NCI-H510A (cell line): ENCODE results near the gene LPAR3.
"Not testable (repeated sequence)": the region's sequence is repeated elsewhere in the genome, so short reads cannot be mapped to it uniquely, and the experiment has no call there.

Experiments used
- DNase-seq: peaks from one replicate; lab custom pipeline; 2025; lab: John Stamatoyannopoulos, UW

Gene LPAR3, protein sequence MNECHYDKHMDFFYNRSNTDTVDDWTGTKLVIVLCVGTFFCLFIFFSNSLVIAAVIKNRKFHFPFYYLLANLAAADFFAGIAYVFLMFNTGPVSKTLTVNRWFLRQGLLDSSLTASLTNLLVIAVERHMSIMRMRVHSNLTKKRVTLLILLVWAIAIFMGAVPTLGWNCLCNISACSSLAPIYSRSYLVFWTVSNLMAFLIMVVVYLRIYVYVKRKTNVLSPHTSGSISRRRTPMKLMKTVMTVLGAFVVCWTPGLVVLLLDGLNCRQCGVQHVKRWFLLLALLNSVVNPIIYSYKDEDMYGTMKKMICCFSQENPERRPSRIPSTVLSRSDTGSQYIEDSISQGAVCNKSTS

GRCh38 chr1:84892705-84893618 is at the start of gene LPAR3:
TSS of gene LPAR3 (minus strand) at chr1:84893206. CDS start at chr1:84866120, 27,086 bp downstream.
- DNase-seq: peak; percentile 52

DNA sequence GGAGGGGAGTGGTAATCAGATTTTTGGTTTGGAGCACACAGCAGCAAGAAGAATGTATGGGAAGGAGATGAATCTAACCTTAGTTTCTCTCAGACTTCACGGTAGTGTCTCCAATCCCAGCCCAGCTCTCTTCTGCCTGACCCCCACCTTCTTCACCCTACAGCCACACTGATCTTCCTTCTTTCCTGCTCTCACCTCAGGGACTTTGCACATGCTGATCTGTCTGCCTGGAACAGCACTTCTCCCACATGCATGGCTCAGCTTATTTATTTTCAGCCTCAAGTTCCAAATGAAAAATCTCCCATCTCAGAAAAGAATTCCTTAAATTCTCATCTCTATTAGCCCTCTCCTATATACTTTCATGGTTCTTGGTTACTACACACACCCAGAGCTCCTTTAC is 48.8 kb upstream of the LPAR3 start:
- DNase-seq: no peak

- DNase-seq: no peak
Measured at GRCh38 chr1:84940481-84940880, 47.5 kb upstream of the LPAR3 start.

- no peak for DNase-seq
Measured at GRCh38 chr1:84939761-84940160, 46.8 kb upstream of the LPAR3 start.

GRCh38 chr1:84939151-84939550 is 46.1 kb upstream of the LPAR3 start:
- DNase-seq: no peak

GRCh38 chr1:84936116-84936810 is 43.3 kb upstream of the LPAR3 start:
- DNase-seq: peak; percentile 14

DNA sequence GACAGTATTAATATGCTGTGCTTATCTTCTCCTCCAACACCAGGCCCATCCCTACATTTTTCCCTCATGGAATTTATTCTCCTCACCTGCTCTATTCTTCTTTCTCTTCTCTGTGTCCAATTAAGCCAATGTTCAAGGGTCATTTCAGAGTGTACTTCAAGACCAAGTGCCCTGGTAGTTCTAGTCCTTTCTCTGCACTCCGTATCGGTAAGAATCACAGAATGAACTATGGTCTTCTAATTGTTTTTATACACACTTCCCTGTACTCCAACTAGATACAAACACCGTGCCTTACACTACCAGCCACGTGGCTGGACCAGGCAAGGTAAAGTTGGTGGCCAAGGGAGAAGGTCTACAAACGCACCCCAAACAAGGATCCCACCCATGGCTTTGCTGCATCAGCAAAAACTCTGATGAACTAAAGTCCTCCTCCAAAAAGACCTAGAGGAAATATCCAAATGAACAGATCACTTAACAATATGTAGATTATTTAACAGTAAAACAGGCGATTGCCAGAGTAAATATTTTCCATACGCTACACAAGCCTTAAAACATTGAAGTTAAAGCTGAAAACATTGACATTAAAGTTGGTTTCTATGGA is 40.1 kb upstream of the LPAR3 start:
- DNase-seq: no peak

DNA sequence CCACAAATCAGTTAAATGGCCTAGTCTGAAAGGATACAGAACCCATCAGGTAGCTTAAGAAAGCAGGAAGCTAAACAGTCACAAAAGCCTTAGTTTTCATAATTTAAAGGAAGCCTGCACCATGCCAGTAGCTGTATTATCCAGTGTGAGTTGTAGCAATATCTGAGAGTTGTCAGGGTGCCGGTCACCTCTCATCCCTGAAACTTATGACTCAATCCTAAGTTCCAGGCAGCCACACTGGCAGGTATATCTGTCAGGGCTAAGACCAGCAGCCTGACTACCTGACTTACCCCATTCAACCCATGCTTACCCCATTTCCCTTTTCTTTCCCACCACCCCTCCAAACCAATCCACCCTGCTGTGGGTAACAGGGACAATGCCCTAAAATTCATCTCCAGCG is 37.8 kb upstream of the LPAR3 start:
- no peak for DNase-seq

GRCh38 chr1:84930329-84930728 is 37.3 kb upstream of the LPAR3 start:
- no peak for DNase-seq

- DNase-seq: no peak
Measured at GRCh38 chr1:84929581-84929980, 36.6 kb upstream of the LPAR3 start.

GRCh38 chr1:84928979-84929378 is 36.0 kb upstream of the LPAR3 start:
- no peak for DNase-seq

GRCh38 chr1:84923317-84923716 is 30.3 kb upstream of the LPAR3 start:
- no peak for DNase-seq

DNA sequence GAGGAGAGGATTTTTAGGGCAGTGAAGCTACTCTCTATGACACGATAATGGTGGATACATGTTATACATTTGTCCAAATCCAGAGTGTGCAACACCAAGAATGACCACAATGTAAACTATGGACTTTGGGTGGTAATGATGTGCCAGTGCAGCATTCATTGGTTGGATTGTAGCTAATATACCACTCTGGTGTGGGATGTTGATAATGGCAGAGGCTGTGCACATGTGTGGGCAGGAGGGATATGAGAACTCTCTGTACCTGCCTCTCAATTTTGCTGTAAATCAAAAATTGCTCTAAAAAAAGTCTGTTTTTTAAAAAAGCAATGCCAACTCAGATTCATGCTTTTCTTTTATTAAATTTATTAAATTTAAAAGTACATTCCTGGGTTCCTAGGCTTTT is 27.2 kb upstream of the LPAR3 start:
- DNase-seq: no peak

DNA sequence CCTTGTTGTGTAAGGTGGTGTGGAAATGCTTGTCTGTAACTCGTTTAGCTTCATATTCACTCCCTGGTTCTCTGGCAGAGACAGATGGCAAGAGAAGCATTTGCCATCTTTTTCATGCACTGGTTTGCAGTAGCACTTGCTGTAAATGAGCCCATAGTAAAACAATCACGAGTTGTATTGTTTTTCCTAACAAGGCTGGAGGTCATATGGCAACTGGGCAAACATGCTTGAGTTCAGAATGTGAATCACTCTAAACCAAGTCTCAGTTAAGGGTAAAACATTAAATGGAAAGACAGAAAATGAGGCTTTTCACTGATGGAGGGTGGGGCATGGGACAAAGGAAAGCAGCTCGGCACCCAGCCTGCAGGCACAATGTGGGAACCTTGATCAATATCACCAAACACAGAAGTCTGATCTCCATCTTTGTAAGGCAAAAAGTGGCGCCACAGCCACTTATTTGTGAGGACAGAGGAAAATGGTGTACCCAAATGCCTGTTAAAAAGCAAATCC is 26.5 kb upstream of the LPAR3 start:
- DNase-seq: no peak

DNA sequence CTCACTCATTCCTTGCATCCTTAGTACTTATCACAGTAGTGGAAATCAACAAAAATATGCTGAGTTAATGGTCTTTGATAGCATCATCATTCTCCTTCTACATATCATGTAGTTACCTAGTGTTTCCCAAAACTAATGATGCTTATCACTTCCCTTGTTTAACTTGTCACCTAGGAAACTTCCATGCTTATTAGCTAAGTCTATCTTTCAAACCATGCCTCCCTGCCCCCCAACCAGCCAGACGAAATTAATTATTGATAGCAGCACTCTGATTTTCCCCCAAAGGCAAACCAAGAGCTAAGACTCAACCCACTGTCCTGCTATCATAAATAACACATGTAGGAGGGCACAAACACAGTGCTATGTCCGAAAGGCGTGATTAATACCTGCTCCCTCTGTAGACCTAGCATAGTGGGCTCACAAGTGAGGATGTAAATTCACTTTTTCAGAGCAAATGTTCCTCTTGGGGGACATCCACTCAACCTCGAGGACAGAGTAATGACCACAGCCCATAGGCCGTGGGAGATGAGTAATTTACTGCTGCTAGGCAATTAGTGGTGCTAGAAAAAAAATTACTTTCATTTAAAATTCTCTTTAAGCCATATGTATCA is 25.8 kb upstream of the LPAR3 start:
- DNase-seq: no peak

DNA sequence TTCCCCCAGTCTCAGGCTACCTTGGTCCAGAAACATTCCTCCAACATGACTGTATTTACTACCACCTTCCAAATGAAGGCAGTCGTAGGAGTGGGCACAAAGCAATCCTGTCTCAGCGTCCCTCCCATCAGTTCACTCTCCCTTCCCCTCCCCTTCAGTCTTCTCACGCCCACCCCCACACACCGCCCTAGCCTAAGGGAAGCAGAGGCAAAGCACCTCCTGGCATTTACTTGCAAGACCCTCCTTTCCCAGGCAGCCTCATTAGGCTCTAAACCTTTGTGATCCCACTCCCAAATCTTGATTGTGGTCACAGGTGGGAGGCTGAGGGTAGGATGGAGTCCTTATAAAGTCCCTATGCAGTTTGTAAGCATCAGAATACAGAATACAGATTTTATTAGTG is 23.9 kb upstream of the LPAR3 start:
- DNase-seq: no peak

DNA sequence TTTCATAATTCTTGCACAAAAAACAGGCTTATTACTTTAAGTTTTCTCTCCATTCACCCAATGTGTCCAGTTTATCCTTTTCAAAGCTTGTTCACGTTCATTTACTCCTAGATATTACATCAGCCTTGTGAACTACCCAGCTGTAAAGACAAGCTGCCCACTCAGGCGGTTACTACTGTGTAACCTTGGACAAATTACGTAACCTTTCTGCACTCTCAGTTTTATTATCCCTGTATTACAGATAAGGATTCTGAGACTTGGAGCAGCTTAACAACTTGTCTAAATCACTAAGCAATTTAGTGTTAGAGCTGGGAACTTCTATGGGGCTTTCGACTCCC is 20.5 kb upstream of the LPAR3 start:
- peak; percentile 19 for DNase-seq

DNA sequence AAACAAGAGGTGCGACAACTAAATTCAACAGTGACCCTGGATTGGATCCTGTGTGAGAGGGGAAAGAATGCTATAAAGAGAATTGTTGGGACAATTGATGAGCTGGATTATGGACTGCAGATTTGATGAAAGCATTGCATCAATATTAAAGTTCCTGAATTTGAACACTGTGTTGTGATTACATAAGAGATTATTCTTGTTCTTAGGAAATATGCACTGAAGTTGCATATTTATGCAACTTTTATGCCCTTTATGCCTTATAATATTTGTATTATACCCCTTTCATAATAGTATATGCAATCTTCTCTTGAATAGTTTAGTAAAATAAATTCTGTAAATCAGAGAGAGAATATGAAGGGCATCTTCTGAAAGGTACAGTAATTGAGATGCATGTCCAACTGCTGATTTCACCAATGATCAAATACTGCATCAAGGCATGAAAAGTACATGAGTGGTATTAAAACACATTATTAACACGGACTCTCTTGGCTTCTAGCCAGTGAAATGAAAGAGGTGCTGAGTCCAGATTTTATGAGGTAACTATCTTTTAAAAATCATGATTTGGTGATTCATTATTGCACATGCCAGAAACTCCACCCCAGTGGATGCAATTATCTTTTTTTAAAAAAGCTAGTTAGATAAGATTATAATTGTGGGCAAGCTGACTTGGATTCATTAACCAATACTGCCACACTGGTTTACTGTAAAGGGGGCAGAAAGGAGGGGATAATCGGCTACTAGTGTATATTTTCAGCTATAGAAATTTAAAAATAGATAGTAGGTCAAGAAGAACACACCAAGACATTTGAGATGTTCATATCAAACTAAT is 19.9 kb upstream of the LPAR3 start:
- no peak for DNase-seq

DNA sequence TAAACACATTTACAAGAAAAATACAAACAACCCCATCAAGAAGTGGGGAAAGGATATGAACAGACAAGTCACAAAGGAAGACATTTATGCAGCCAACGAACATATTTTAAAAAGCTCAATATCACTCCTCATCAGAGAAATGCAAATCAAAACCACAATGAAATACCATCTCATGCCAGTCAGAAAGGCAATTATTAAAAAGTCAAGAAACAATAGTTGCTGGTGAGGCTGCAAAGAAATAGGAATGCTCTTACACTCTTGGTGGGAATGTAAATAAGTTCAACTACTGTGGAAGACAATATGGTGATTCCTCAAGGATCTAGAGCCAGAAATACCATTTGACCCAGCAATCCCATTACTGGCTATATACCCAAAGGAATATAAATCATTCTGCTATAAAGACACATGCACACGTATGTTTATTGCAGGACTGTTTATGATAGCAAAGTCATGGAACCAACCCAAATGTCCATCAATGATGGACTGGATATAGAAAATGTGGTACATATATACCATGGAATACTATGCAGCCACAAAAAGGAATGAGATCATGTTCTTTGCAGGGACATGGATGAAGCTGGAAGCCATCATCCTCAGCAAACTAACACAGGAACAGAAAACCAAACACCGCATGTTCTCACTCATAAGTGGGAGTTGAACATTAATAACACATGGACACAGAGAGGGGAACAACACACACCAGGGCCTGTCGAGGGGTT is 15.9 kb upstream of the LPAR3 start:
- not testable (repeated sequence) for DNase-seq
